Sigmoid colon (tissue), 7 donors: ENCODE results near the gene OR11H7. TPM values are rescaled to one million over a fixed set of nuclear protein-coding genes. Genes with fewer than 3 reads are reported as not detected.
"Not testable (repeated sequence)": the region's sequence is repeated elsewhere in the genome, so short reads cannot be mapped to it uniquely, and the experiment has no call there.

ENCODE experiments used
- DNase-seq: peaks from one replicate; pipeline ENCODE4 v3.0.0-alpha.2; 2019
- H3K27ac ChIP-seq, 4 donors: fragments of 200-600 bp; sonication (generic); one replicate each; pipeline ENCODE4 v1.5.1; 2016 to 2019; ENCODE audit warnings: mild to moderate bottlenecking in 1 of 4
- H3K27me3 ChIP-seq, 3 donors: fragments of 200-600 bp; sonication (generic); one replicate each; pipeline ENCODE4 v1.5.1; 2019; ENCODE audit warnings: mild to moderate bottlenecking in 1 of 3
- H3K36me3 ChIP-seq, 4 donors: fragments of 200-600 bp; sonication (generic); one replicate each; pipeline ENCODE4 v1.5.1; 2016 to 2019
- H3K4me1 ChIP-seq, 4 donors: fragments of 200-600 bp; sonication (generic); one replicate each; pipeline ENCODE4 v1.5.1; 2017 to 2019
- H3K4me3 ChIP-seq, 4 donors: fragments of 200-600 bp; sonication (generic); one replicate each; pipeline ENCODE4 v1.5.1; 2017 to 2019; ENCODE audit warnings: mild to moderate bottlenecking in 2 of 4, moderate library complexity in 1 of 4
- H3K9me3 ChIP-seq, 4 donors: fragments of 200-600 bp in 3 of 4; sonication (generic) in 3 of 4; one replicate each; pipeline versions ENCODE4 v1.5.1 to v1.6.1; 2013 to 2019
- CTCF ChIP-seq, 4 experiments: fragments of 450-650 bp in 3 of 4; fragments of 200-600 bp in 1 of 4; IDR thresholded peaks; one replicate each; pipeline ENCODE4 v1.5.1; 2016 to 2019; ENCODE audit warnings: antibody characterized with exemption in 4 of 4, mild to moderate bottlenecking in 3 of 4, moderate library complexity in 2 of 4
- EP300 ChIP-seq, 4 donors: sonication (generic); formaldehyde crosslinking; IDR thresholded peaks; one replicate each; pipeline ENCODE4 v1.6.1; 2017; ENCODE audit warnings: antibody characterized with exemption in 4 of 4
- POLR2A ChIP-seq, 2 donors: fragments of 450-650 bp; IDR thresholded peaks; one replicate each; pipeline ENCODE4 v1.6.1; 2016; ENCODE audit warnings: antibody characterized with exemption in 2 of 2, mild to moderate bottlenecking in 2 of 2, moderate library complexity in 2 of 2
- POLR2AphosphoS5 ChIP-seq, 4 donors: sonication (generic); formaldehyde crosslinking; IDR thresholded peaks; one replicate each; pipeline ENCODE4 v1.6.1; 2017; ENCODE audit warnings: antibody characterized with exemption in 4 of 4
- WGBS, 2 donors: extraction: QIAGEN DNeasy Blood & Tissue Kit; methylation state at CpG; one replicate each; pipeline ENCODE4 v1.1.7; 2013; 5-methylcytosine and 5-hydroxymethylcytosine counted together
- intact Hi-C: fragments of 100-400 bp; cut with DNase I; formaldehyde crosslinking; loops from one replicate; pipeline ENCODE4 v1.15.1; 2023
- polyA plus RNA-seq, 3 donors: library from polyadenylated mRNA; stranded (reverse); fragments of 200-250 nt; gene quantifications; one replicate each; pipeline ENCODE4 v1.2.3, GENCODE V29; 2013
- total RNA-seq, 4 donors: library from RNA; depleted of rRNA; stranded (reverse); fragments of >200 nt; gene quantifications; one replicate each; pipeline ENCODE4 v1.1.0, GENCODE V29; 2016
- donor health status: healthy with polysubstance abuse.
- donor health status: Bipolar disorder and iron deficiency.
- donor health status: healthy.

Gene OR11H7
- total and polyA plus RNA-seq, 7 donors = not detected

GRCh38 chr14:20277409-20277808 is 48.6 kb downstream of the OR11H7 start:
- intact Hi-C loops = no loop called here
- TF ChIP-seq CTCF (IDR thresholded peaks at IDR 0.05) = no peak
- no peaks in the 10 kb centered on the region for H3K4me1 ChIP-seq
- DNase-seq = no peak
- H3K9me3 ChIP-seq = peaks cover 0 to 3% (median 0%) of the 10 kb centered on the region in 4 donors
- H3K4me3 ChIP-seq = no peak overlapping the region
- 96 to 98% methylated on average over 2 of the region's 2 CpGs for WGBS, 2 donors
- peaks cover 0 to 3% (median 0%) of the 10 kb centered on the region in 4 donors for H3K36me3 ChIP-seq
- no peak overlapping the region for H3K27ac ChIP-seq
- H3K27me3 ChIP-seq = no peaks in the 10 kb centered on the region

- Histone ChIP-seq H3K4me3 (no peak overlapping the region), H3K27me3 (no peaks in the 10 kb centered on the region), H3K4me1 (no peaks in the 10 kb centered on the region), H3K36me3 (peaks cover 0 to 3% (median 0%) of the 10 kb centered on the region in 4 donors), H3K27ac (no peak overlapping the region), H3K9me3 (peaks cover 0 to 3% (median 0%) of the 10 kb centered on the region in 4 donors)
- DNase-seq = no peak
- no peak for TF ChIP-seq CTCF (IDR thresholded peaks at IDR 0.05)
- no peak for TF ChIP-seq POLR2AphosphoS5 (IDR thresholded peaks at IDR 0.05)
- no peak for TF ChIP-seq EP300 (IDR thresholded peaks at IDR 0.05)
- TF ChIP-seq POLR2A (IDR thresholded peaks at IDR 0.05) = no peak
- whole genome bisulfite sequencing, 2 donors = 44 to 68% methylated on average over 1 of the region's 1 CpG
- intact Hi-C loops = no loop called here
Measured at GRCh38 chr14:20278414-20278813, 49.6 kb downstream of the OR11H7 start.

- H3K27me3 ChIP-seq, DNase-seq, H3K4me1 ChIP-seq, intact Hi-C loops, H3K36me3 ChIP-seq, H3K9me3 ChIP-seq, H3K4me3 ChIP-seq, H3K27ac ChIP-seq: not testable (repeated sequence)
- 94 to 95% methylated on average over 7 of the region's 7 CpGs for WGBS, 2 donors
Measured at GRCh38 chr14:20280265-20280664, 51.5 kb downstream of the OR11H7 start.

Other genes with a start within 250 kb of the OR11H7 start
- gene OR4Q2, start 226.8 kb upstream of the OR11H7 start, total RNA-seq = not detected
- not detected for gene OR4Q2, start 226.8 kb upstream of the OR11H7 start, polyA plus RNA-seq
- not detected for gene OR4K14, start 209.7 kb upstream of the OR11H7 start, total RNA-seq
- gene OR4K14, start 209.7 kb upstream of the OR11H7 start, polyA plus RNA-seq = not detected
- not detected for gene OR4K13, start 192.9 kb upstream of the OR11H7 start, total RNA-seq
- gene OR4K13, start 192.9 kb upstream of the OR11H7 start, polyA plus RNA-seq = not detected
- not detected for gene OR4L1, start 168.9 kb upstream of the OR11H7 start, total RNA-seq
- gene OR4L1, start 168.9 kb upstream of the OR11H7 start, polyA plus RNA-seq = not detected
- gene OR4K17, start 118.2 kb upstream of the OR11H7 start, total RNA-seq = not detected
- gene OR4K17, start 118.2 kb upstream of the OR11H7 start, polyA plus RNA-seq = not detected
- not detected for gene OR4N5, start 90.2 kb upstream of the OR11H7 start, total RNA-seq
- gene OR4N5, start 90.2 kb upstream of the OR11H7 start, polyA plus RNA-seq = not detected
- gene OR11G2, start 38.1 kb upstream of the OR11H7 start, total RNA-seq = not detected
- not detected for gene OR11G2, start 38.1 kb upstream of the OR11H7 start, polyA plus RNA-seq
- not detected for gene OR11H6, start 5.3 kb upstream of the OR11H7 start, total RNA-seq
- gene OR11H6, start 5.3 kb upstream of the OR11H7 start, polyA plus RNA-seq = not detected
- gene OR11H4, start 10.3 kb downstream of the OR11H7 start, total RNA-seq = not detected
- not detected for gene OR11H4, start 10.3 kb downstream of the OR11H7 start, polyA plus RNA-seq
- 10 to 100 TPM in 2 of 4 donors, 1 to 10 TPM in 2; 6.8 to 16.3 (median 10.1) TPM for gene TTC5, start 77.0 kb downstream of the OR11H7 start, total RNA-seq
- gene TTC5, start 77.0 kb downstream of the OR11H7 start, polyA plus RNA-seq = 1 to 10 TPM; 3.6 to 6.5 (median 5.3) TPM
- 10 to 100 TPM; 43.2 to 55.8 (median 44.4) TPM for gene CCNB1IP1, start 104.3 kb downstream of the OR11H7 start, total RNA-seq
- gene CCNB1IP1, start 104.3 kb downstream of the OR11H7 start, polyA plus RNA-seq = 10 to 100 TPM; 31.2 to 54.1 (median 44.4) TPM
- 10 to 100 TPM in 3 of 4 donors, 1 to 10 TPM in 1; 7.4 to 14.3 (median 10.6) TPM for gene PARP2, start 114.7 kb downstream of the OR11H7 start, total RNA-seq
- gene PARP2, start 114.7 kb downstream of the OR11H7 start, polyA plus RNA-seq = 10 to 100 TPM in 1 of 3 donors, 1 to 10 TPM in 2; 6.0 to 11.8 (median 7.4) TPM
- 10 to 100 TPM; 12.7 to 42.7 (median 19.6) TPM for gene TEP1, start 184.5 kb downstream of the OR11H7 start, total RNA-seq
- 10 to 100 TPM; 19.2 to 43.7 (median 22.9) TPM for gene TEP1, start 184.5 kb downstream of the OR11H7 start, polyA plus RNA-seq
- 1 to 10 TPM in 1 of 4 donors, under 1 TPM in 3; 0.33 to 1.4 (median 0.62) TPM for gene KLHL33, start 207.2 kb downstream of the OR11H7 start, total RNA-seq
- under 1 TPM; 0.23 to 0.60 (median 0.23) TPM for gene KLHL33, start 207.2 kb downstream of the OR11H7 start, polyA plus RNA-seq
- gene OSGEP, start 225.8 kb downstream of the OR11H7 start, total RNA-seq = 10 to 100 TPM; 34.1 to 65.6 (median 50.7) TPM
- gene OSGEP, start 225.8 kb downstream of the OR11H7 start, polyA plus RNA-seq = 10 to 100 TPM; 21.0 to 49.4 (median 29.8) TPM
- gene APEX1, start 226.2 kb downstream of the OR11H7 start, total RNA-seq = 100 to 1,000 TPM; 118 to 181 (median 146) TPM
- 100 to 1,000 TPM in 1 of 3 donors, 10 to 100 TPM in 2; 84.4 to 150 (median 99.7) TPM for gene APEX1, start 226.2 kb downstream of the OR11H7 start, polyA plus RNA-seq
- 10 to 100 TPM; 18.9 to 28.0 (median 22.8) TPM for gene PIP4P1, start 232.5 kb downstream of the OR11H7 start, total RNA-seq
- gene PIP4P1, start 232.5 kb downstream of the OR11H7 start, polyA plus RNA-seq = 10 to 100 TPM; 30.3 to 40.9 (median 32.4) TPM
- 10 to 100 TPM in 2 of 4 donors, 1 to 10 TPM in 2; 5.5 to 32.3 (median 10.6) TPM for gene PNP, start 240.4 kb downstream of the OR11H7 start, total RNA-seq
- 100 to 1,000 TPM in 2 of 3 donors, 10 to 100 TPM in 1; 60.7 to 121 (median 104) TPM for gene PNP, start 240.4 kb downstream of the OR11H7 start, polyA plus RNA-seq